Measurements from ENCODE around the gene USP51.
A peak's percentile ranks its signal among the peaks of the same experiment; 100 is the strongest.
"Not testable (repeated sequence)": the region's sequence is repeated elsewhere in the genome, so short reads cannot be mapped to it uniquely, and the experiment has no call there.

Gene USP51

DNA sequence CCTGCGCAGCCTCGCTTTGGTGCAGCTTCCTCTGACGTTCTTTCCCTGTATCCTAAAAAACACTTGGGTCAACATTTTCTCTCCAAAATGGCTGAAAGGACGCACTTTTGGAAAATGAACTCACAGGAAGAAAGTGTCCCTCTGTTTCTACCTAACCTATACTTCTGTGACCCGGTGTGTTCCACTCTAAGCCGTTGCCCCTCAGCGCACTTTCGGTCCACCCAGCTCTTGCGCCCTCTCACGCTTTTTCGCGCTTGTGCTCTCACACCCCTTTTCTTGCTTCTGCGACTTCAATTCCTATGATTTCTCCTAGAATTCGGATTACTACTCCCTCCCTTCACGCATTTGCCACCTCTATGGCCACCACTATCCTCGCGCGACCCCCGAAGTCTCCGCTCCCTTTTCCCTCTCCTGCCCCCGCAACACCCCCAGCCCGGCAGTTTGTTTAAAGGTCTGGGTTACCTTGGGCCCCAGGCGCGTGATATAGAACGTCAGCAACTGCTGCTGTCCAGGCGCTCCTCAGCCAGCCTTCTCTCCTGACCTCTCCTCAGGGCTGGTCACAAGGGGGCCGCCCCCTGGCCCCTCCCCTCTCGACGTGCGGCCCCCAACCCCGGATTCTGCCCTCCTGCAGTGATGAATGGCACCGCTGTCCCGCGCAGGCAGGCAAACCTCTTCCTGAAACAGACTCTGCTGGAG lies at the start of gene USP51:
TSS of gene USP51 (minus strand) at position 535 of the 696 bp plus-strand sequence. CDS start 909 bp downstream, outside the sequence.
- DNase-seq (ENCODE audit: low read depth): no peak

DNA sequence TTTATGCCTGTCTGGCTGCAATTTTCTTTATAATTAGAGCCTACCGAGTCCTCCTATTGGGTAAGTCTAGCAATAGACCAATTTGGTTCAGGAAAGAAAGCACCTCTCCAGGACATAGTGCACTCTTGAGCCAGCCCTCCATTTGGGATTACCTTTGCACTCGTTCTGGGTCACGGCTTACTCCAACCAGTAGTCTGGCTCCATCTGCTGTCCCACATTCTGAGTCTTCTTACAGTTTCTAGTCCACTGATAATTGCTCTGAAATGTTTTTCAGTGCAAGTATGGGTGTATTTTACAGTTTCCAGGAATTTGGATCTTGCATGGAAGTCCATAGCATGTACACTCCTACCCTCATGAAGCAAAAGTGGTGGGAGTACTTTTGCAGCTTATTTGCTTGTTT lies 34.8 kb upstream of the USP51 start:
- no peak for DNase-seq (ENCODE audit: low read depth)

DNA sequence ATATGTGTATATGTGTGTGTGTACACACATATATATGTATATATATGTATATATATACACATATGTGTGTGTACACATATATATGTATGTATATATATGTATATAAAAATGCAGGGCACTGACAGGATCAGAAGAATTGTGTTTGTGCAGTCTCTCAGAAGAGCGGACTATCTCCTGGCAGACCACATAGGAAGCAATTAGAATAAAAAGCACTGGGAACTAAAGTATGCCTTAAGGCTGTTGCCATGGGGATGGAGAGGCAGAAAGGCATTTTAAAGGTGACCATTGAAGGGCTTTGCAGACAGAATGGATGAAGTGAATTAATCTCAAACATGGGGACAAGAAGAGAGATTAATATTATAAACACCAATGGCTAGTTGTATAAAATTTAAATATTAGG lies 33.7 kb upstream of the USP51 start:
- no peak for DNase-seq (ENCODE audit: low read depth)

GRCh38 chrX:55522596-55523276 lies 33.1 kb upstream of the USP51 start:
- no peak for DNase-seq (ENCODE audit: low read depth)

DNA sequence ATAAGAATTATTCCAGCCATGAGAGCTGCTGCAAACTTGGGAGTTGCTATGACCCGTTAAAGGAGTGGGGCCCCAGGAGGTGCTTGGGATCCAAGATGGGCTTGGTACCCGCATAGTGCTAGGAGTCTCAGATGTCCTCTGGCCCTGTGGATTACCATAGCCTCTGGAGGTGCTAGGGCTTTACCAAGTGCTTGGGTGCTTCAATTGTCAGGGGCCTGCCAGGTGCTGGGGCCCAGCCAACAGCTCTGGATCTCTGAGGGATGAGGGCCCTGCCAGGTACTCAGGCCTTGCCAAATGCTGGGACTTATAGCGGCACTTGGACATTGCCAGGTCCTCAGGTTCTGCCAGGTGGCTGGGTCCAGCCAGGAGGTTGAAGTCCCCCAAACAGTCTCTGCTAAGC lies 32.0 kb upstream of the USP51 start:
- no peak for DNase-seq (ENCODE audit: low read depth)

- not testable (repeated sequence) for DNase-seq (ENCODE audit: low read depth)
Measured at GRCh38 chrX:55516794-55517481, 27.3 kb upstream of the USP51 start.

DNA sequence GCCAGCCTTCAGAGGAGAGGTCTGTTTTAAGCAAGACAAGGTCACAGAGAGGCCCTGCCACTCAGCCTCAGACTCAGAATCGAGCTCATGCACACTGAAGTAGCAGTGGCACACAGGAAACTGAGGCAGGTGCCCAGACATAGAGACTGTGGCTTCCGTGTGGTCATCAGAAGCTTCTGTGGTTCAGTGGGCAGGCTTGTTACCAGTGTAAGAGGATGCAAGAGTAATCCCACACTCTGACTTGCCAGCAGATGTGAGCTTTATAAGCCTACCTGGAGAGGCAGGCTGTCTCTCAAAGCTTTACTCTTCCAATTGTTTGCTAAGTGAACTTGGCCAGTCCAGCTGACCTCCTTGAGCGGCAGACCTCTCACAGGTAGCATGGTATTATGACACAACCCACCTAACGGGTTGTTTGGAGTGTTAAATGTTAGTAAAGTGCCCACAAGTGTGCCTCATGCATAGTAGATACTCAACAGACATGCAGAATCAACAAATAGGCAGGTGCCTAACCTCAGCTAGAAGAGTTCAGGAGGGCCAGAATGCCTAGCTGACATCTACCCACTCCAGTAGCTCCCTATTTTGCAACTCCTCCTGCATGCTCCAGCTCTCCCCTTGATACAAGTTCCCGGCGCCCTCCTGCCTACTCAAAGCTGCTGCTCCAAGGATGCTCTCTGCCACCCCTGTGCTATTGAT lies 23.5 kb upstream of the USP51 start:
- not testable (repeated sequence) for DNase-seq (ENCODE audit: low read depth)

- not testable (repeated sequence) for DNase-seq (ENCODE audit: low read depth)
Measured at GRCh38 chrX:55508410-55509152, 18.9 kb upstream of the USP51 start.

DNA sequence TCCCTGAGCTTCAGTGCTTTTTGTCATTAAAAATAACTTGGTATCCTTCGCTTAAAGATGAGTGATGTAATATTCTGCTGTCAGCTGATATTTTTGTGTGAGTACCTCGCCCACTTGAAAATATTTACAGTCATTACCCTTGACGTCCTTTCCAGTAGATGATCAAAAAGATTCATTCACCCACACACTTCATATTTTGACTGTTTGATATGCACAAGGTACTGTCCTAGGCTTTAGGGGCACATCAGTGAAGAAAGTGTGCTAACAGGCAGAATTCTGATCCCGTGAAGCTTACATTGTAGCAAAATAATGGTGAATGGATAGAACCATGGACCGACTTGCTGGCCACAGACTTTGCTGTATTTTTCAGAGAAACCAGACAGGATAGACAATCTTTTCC lies 18.1 kb upstream of the USP51 start:
- not testable (repeated sequence) for DNase-seq (ENCODE audit: low read depth)

- not testable (repeated sequence) for DNase-seq (ENCODE audit: low read depth)
Measured at GRCh38 chrX:55507010-55507409, 17.4 kb upstream of the USP51 start.

DNA sequence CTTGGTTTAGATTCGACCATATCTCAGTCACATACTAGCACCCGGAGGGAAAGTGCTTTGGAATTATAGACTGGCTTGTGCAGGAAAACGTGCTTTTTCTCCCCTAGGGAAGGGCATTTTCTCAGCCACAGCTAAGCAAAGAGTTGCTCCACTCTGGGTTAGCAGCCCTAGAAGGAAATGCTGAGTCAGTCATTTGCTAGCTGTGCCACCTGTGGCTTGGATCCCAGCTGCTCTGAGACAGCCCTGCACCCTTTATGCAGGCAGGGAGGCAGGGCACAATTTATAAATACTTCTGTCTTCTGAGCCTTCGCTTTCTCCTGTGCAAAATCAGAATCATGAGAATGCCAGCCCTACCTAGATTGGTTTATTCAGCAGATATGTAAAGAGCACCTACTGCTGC lies 1.3 kb upstream of the USP51 start:
- DNase-seq (ENCODE audit: low read depth): no peak

DNA sequence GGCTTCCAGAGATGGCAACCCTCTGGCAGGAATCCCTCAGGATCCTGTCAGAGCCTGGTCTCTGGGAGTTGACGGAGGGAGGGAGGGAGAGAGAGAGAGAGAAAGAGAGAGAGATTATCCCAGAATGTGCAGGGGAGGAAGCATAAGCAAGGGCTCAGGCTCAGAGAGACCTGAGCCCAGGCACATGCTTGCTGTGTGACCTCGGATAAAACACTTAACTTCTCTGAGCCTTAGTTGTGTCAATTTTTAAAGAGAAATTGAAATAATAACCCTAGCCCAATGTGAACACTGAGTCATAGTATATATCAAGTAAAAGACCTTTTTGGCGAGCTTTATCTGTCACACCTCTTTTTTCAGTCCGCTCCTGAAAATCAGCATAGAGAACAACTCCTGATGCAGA lies 473 bp upstream of the USP51 start:
- DNase-seq (ENCODE audit: low read depth): no peak

GRCh38 chrX:55488593-55489313 lies 895 bp downstream of the USP51 start:
- DNase-seq (ENCODE audit: low read depth): peak; percentile 38

- no peak for DNase-seq (ENCODE audit: low read depth)
Measured at GRCh38 chrX:55488006-55488592, 1.5 kb downstream of the USP51 start.

DNA sequence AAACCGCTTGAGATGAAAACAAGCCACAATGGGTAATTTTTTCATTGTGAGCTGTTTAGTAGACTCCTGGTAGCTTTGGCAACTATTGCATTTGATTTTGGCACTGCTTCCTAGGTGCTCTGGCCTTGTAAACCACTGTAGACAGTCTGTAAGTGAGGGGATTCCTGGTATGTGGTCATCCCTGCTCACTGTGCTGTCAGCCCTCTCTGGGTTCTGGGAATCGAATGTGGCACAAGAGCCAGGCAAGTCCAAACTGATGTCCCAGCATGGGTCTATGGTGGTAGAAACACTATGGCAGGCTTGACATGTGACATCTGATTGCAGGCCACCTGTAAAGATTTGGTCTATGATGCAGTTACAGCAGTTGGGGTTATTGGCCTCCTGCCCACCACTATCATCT lies 2.5 kb downstream of the USP51 start:
- DNase-seq (ENCODE audit: low read depth): no peak

- no peak for DNase-seq (ENCODE audit: low read depth)
Measured at GRCh38 chrX:55486736-55487135, 2.9 kb downstream of the USP51 start.

DNA sequence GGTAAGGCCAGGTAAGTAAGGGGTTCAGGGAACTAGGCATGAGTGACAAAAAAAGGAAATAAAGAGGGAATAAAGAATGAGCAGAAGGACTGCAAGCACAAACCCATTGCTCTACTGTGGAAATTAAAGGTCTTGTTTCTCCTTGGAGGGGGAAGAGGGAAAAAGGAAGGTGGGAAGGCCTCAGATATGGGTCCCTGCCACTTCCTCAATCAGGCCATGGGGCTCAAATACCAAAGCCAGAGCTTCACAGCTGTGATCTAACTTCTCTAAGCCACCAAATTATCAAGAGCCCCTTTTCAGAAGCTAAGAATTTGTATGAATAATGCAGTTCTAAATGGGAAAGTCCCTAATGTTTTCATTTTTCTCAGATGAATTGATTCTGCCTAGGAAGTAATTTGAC lies 4.7 kb downstream of the USP51 start:
- no peak for DNase-seq (ENCODE audit: low read depth)

DNA sequence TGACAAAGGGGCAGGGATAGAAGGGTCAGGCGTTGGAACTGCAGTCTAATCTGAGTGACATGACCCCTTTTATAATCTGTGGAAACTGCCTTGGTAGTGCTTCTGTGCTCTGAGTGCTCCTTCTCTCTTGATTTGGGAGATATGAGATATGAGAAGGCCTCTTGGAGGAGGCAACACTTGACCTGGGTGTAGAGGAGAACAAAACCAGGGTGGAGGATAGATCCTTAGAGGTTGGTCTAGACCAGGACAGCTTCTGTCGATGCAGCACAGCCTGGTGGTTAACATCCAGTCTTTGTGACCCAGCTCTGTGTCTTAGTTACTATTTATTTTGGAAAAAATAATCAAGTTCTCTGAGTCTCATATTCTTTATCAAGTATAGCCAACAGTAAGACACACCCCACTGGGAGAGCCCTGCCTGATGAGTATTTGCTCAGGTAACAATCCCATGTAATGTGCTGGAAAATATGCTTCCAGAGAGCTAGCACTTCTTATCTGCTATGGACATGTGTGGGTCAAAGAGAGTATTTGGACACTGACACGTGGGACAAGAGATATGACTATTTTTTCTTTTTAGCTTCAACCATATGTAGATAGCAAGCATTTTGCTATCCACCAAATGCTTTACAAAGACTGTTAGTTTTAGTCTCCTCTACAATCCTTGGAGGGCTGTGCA lies 9.1 kb downstream of the USP51 start:
- DNase-seq (ENCODE audit: low read depth): no peak

GRCh38 chrX:55479956-55480355 lies 9.7 kb downstream of the USP51 start:
- DNase-seq (ENCODE audit: low read depth): not testable (repeated sequence)

GRCh38 chrX:55465791-55466190 lies 23.9 kb downstream of the USP51 start:
- not testable (repeated sequence) for DNase-seq (ENCODE audit: low read depth)
